OCI-LY7 (cell line): ENCODE results near the gene RNF145. TPM values are rescaled to one million over a fixed set of nuclear protein-coding genes. Genes with fewer than 3 reads are reported as not detected.
A peak's percentile ranks its signal among the peaks of the same experiment; 100 is the strongest.

ENCODE experiments used
- BruUV-seq: library from RNA; stranded (reverse); fragments of 400-500 nt; replicated peaks from 2 replicates; lab custom pipeline; 2021; lab: Mats Ljungman, UMichigan
- CTCF ChIA-PET: fragments of 300-600 bp; sonication (Branson Sonifier 250); formaldehyde crosslinking; loops from one replicate; lab custom pipeline; 2022; ENCODE audit warnings: antibody characterized with exemption; ENCODE audit not compliant: unreplicated experiment; lab: Charles Lee
- POLR2A ChIA-PET: fragments of 300-600 bp; sonication (Branson Sonifier 250); formaldehyde crosslinking; loops from one replicate; lab custom pipeline; 2022; ENCODE audit warnings: antibody characterized with exemption; lab: Charles Lee
- DNase-seq: peaks from one replicate; pipeline ENCODE4 v3.0.0-alpha.2; 2015; ENCODE audit warnings: low spot score
- H2AFZ ChIP-seq: fragments of 200-600 bp; sonication (generic), shearing (Covaris generic); 2 replicates; pipeline ENCODE4 v1.6.1; 2014; ENCODE audit warnings: mild to moderate bottlenecking, antibody characterized with exemption, low read length, moderate library complexity
- H3K27ac ChIP-seq: fragments of 200-600 bp; sonication (generic); 2 replicates; pipeline ENCODE4 v1.5.1; 2014; ENCODE audit warnings: mixed run types, low read depth, mild to moderate bottlenecking, moderate library complexity, low read length, inconsistent platforms; ENCODE audit not compliant: poor library complexity, severe bottlenecking
- H3K36me3 ChIP-seq: fragments of 200-600 bp; sonication (generic); 2 replicates; pipeline ENCODE4 v1.6.1; 2014; ENCODE audit warnings: mild to moderate bottlenecking, antibody characterized with exemption, low read length, moderate library complexity, mixed read lengths; ENCODE audit not compliant: insufficient read depth
- H3K4me1 ChIP-seq: fragments of 200-600 bp; sonication (generic); 2 replicates; pipeline ENCODE4 v1.5.1; 2014; ENCODE audit warnings: mild to moderate bottlenecking, low read length; ENCODE audit not compliant: insufficient read depth, poor library complexity, severe bottlenecking
- H3K4me2 ChIP-seq: fragments of 200-600 bp; sonication (generic); 2 replicates; pipeline ENCODE4 v1.6.1; 2014; ENCODE audit warnings: mild to moderate bottlenecking, low read length
- H3K4me3 ChIP-seq: fragments of 200-600 bp; sonication (generic); 2 replicates; pipeline ENCODE4 v1.5.1; 2014; ENCODE audit warnings: mild to moderate bottlenecking, low read depth, low read length; ENCODE audit not compliant: poor library complexity, severe bottlenecking
- H3K79me2 ChIP-seq: fragments of 200-600 bp; sonication (generic); 2 replicates; pipeline ENCODE4 v1.6.1; 2016; ENCODE audit warnings: low read depth, mild to moderate bottlenecking, low read length, moderate library complexity, mixed read lengths; ENCODE audit not compliant: insufficient read depth
- H3K9me2 ChIP-seq: fragments of 200-600 bp; sonication (generic); 2 replicates; pipeline ENCODE4 v1.6.1; 2016; ENCODE audit warnings: mild to moderate bottlenecking, low read length, mixed read lengths; ENCODE audit not compliant: insufficient read depth
- H3K9me3 ChIP-seq: fragments of 200-600 bp; sonication (generic); 2 replicates; pipeline ENCODE4 v1.6.1; 2014; ENCODE audit warnings: mild to moderate bottlenecking, mixed run types, low read length, mixed read lengths
- H4K20me1 ChIP-seq: fragments of 200-600 bp; sonication (generic); 2 replicates; pipeline ENCODE4 v1.6.1; 2014; ENCODE audit warnings: mild to moderate bottlenecking, antibody characterized with exemption, low read length, moderate library complexity, mixed read lengths; ENCODE audit not compliant: insufficient read depth
- CTCF ChIP-seq: fragments of 200-600 bp; sonication (generic); conservative IDR thresholded peaks from 2 replicates; pipeline ENCODE4 v1.5.1; 2014; ENCODE audit warnings: mild to moderate bottlenecking, antibody characterized with exemption, low read length, moderate library complexity, mixed read lengths
- EZH2phosphoT487 ChIP-seq: fragments of 200-600 bp; sonication (generic); IDR thresholded peaks from 2 replicates; pipeline ENCODE4 v1.6.1; 2018; ENCODE audit warnings: low read depth, borderline replicate concordance, mild to moderate bottlenecking, mixed run types, antibody characterized with exemption, low read length, moderate library complexity, mixed read lengths
- intact Hi-C: fragments of 100-400 bp; cut with micrococcal nuclease; formaldehyde crosslinking; loops from one replicate; pipeline ENCODE4 v1.10.0; 2022; ENCODE audit not compliant: unreplicated experiment
- total RNA-seq, 2 experiments: library from RNA; depleted of rRNA in 1 of 2; stranded (reverse); fragments of >200 nt in 1 of 2; shearing (Covaris generic) in 1 of 2; gene quantifications; 2 replicates each; pipeline ENCODE4 v1.2.3, GENCODE V29; 2014 to 2022

The RNF145 gene
- total RNA-seq, 2 experiments from 2014 or later = 18.6 to 34.9 TPM

DNA sequence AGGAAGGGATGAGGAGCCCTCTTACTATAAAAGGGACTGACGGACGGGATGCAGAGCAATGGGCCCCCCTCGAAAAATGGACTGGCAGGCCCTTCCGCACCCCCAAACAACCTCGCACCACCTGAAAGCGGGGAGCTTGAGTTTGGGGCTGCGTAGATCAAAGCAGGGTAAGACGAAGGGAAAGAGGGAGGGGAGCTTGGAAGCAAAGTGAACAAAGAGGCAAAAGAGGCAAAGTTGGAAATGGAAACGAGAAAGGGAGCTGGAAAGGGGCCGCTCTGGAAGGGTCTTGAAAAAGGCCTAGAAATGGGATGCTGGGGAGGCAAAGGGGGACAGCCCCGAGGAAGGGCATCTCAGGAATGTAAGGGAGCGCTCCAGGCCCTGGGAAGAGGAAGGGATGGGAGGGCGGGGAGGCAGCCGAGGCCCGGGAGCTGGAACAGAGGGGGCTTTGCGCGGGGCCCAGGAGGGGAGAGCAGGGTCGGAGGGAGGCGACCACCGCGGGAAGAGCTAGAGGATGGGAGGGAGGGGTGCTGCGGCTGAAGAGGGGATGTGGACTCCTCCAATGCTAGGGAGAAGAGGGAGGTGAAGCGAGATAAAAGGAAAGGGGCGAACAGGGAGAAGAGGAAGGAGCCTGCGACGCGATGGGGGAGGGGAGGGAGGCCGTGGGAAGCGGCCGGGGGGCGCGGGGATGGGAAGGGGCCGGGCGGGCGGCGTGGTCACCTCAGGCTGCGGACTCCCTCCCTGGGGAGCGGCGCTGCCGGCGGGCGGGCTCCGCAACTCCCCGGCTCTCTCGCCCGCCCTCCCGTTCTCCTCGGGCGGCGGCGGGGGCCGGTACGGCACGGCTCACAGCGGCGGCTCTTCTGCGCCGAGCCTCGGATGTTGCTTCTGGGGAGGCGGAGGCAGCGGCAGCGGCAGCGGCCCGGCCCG, 577 bp downstream of the RNF145 start:
- H3K36me3 ChIP-seq = peaks cover 6% of the 10 kb centered on the region; the same call in 1 of the 2 replicates
- no peak; the same call in 1 of the 2 replicates for TF ChIP-seq CTCF
- TF ChIP-seq EZH2phosphoT487 = no peak
- peak overlapping the region; percentile 93 for H3K4me2 ChIP-seq
- no peaks in the 10 kb centered on the region for H3K9me3 ChIP-seq
- peak overlapping the region; percentile 86 for H3K4me3 ChIP-seq
- H3K4me1 ChIP-seq = peaks cover 47% of the 10 kb centered on the region
- peaks cover 30% of the 10 kb centered on the region; the same call in 1 of the 2 replicates for H4K20me1 ChIP-seq
- BruUV-seq = no TSS peak
- peak; percentile 19 for DNase-seq
- no peaks in the 10 kb centered on the region for H3K9me2 ChIP-seq
- peaks cover 48% of the 10 kb centered on the region for H3K79me2 ChIP-seq
- no peak overlapping the region; the same call in 1 of the 2 replicates for H2AFZ ChIP-seq
- ChIA-PET CTCF (interaction anchor here (0.5 to 1.6 kb wide), 3 partner anchors 43 to 1186 kb away, joined by 4 read pairs; no protein-coding TSS in a partner anchor), POLR2A (interaction anchor here (0.6 to 3.7 kb wide), 10 partner anchors 10 to 1386 kb away, joined by 3 to 53 read pairs (median 4); no protein-coding TSS in a partner anchor)
- intact Hi-C loops = loop anchor here (1.0 to 10.0 kb wide), 6 partner anchors 52 to 1936 kb away; partner anchors contain the start of gene UBLCP1
- peak overlapping the region; percentile 92 for H3K27ac ChIP-seq

- Histone ChIP-seq H3K79me2 (peaks cover 57% of the 10 kb centered on the region), H3K4me1 (peaks cover 51% of the 10 kb centered on the region), H4K20me1 (peaks cover 30% of the 10 kb centered on the region; the same call in 1 of the 2 replicates), H3K4me3 (peak overlapping the region; percentile 86), H3K36me3 (peaks cover 13% of the 10 kb centered on the region), H3K9me3 (no peaks in the 10 kb centered on the region), H3K27ac (peak overlapping the region; percentile 92), H2AFZ (peak overlapping the region; percentile 44; the same call in 1 of the 2 replicates), H3K4me2 (peak overlapping the region; percentile 93), H3K9me2 (no peaks in the 10 kb centered on the region)
- TF ChIP-seq CTCF (peak; percentile 40; the same call in 1 of the 2 replicates), EZH2phosphoT487 (no peak)
- POLR2A ChIA-PET = interaction anchor here (0.6 to 3.7 kb wide), 13 partner anchors 10 to 1385 kb away, joined by 3 to 53 read pairs (median 4); partner anchors contain the start of gene EBF1
- CTCF ChIA-PET = interaction anchor here (0.7 to 1.6 kb wide), 2 partner anchors 51 to 1187 kb away, joined by 4 read pairs; no protein-coding TSS in a partner anchor
- peak; percentile 91 for DNase-seq
- intact Hi-C loops = loop anchor here (2.0 to 10.0 kb wide), 5 partner anchors 51 to 1936 kb away; partner anchors contain the start of gene UBLCP1
- TSS peak; percentile 69 for BruUV-seq
These were observed 1.5 kb downstream of the RNF145 start for GRCh38 chr5:159207686-159208513.
